SK-N-SH (cell line): ENCODE results near the gene PRKCH. TPM values are rescaled to one million over a fixed set of nuclear protein-coding genes. Genes with fewer than 3 reads are reported as not detected.
A peak's percentile ranks its signal among the peaks of the same experiment; 100 is the strongest.

Source experiments
- CTCF ChIA-PET: fragments of 300-600, 350-600 bp; formaldehyde crosslinking; extraction: SDS; loops from one replicate; lab custom pipeline; 2021; lab: Yijun Ruan, JAX
- POLR2A ChIA-PET: fragments of 350-600 bp; sonication (Branson Sonifier 250); formaldehyde crosslinking; extraction: SDS; loops from one replicate; lab custom pipeline; 2020; ENCODE audit warnings: antibody characterized with exemption, inconsistent platforms; lab: Yijun Ruan, JAX
- DNase-seq: peaks from one replicate; pipeline ENCODE4 v3.0.0; 2012
- H2AFZ ChIP-seq: fragments of 200-600 bp; sonication (generic); 2 replicates; pipeline ENCODE4 v1.8.1; 2016; ENCODE audit warnings: antibody characterized with exemption, mild to moderate bottlenecking, low read depth
- H3F3A ChIP-seq: fragments of 200-600 bp; sonication (generic); replicated peaks from 2 replicates; pipeline ENCODE3; 2016; ENCODE audit warnings: antibody characterized with exemption, mild to moderate bottlenecking; ENCODE audit not compliant: insufficient read depth
- H3K27ac ChIP-seq, 2 experiments: fragments of 200-500 bp in 1 of 2; fragments of 200-600 bp in 1 of 2; sonication (Bioruptor generic) in 1 of 2; sonication (generic), shearing (Covaris generic) in 1 of 2; 2 replicates each; pipeline versions ENCODE4 v1.5.1 to v1.6.1; 2014 to 2016; ENCODE audit warnings: low read depth in 2 of 2, inconsistent platforms in 1 of 2, low read length in 1 of 2, mild to moderate bottlenecking in 1 of 2, mixed read lengths in 1 of 2
- H3K27me3 ChIP-seq: fragments of 200-600 bp; sonication (generic), shearing (Covaris generic); 2 replicates; pipeline ENCODE4 v1.6.1; 2016; ENCODE audit warnings: mixed run types; ENCODE audit not compliant: insufficient read depth
- H3K36me3 ChIP-seq, 2 experiments: fragments of 200-500 bp in 1 of 2; fragments of 200-600 bp in 1 of 2; sonication (Bioruptor generic) in 1 of 2; sonication (generic) in 1 of 2; replicated peaks in 1 of 2; 2 replicates each; pipeline versions ENCODE3 to v1.5.1; 2014 to 2016; ENCODE audit warnings: low read length in 1 of 2, mild to moderate bottlenecking in 1 of 2; ENCODE audit not compliant: insufficient read depth in 2 of 2, control insufficient read depth in 1 of 2
- H3K4me1 ChIP-seq, 2 experiments: fragments of 200-500 bp in 1 of 2; fragments of 200-600 bp in 1 of 2; sonication (Bioruptor generic) in 1 of 2; sonication (generic), shearing (Covaris generic) in 1 of 2; 2 replicates each; pipeline versions ENCODE4 v1.5.1 to v1.6.1; 2014 to 2016; ENCODE audit warnings: low read depth in 1 of 2, low read length in 1 of 2, mixed run types in 1 of 2; ENCODE audit not compliant: insufficient read depth in 2 of 2, control insufficient read depth in 1 of 2
- H3K4me2 ChIP-seq: fragments of 200-600 bp; sonication (generic), shearing (Covaris generic); 2 replicates; pipeline ENCODE4 v1.6.1; 2017; ENCODE audit warnings: mixed run types
- H3K4me3 ChIP-seq, 2 experiments: fragments of 200-500 bp in 1 of 2; fragments of 200-600 bp in 1 of 2; sonication (Bioruptor generic) in 1 of 2; sonication (generic), shearing (Covaris generic) in 1 of 2; 2 replicates each; pipeline versions ENCODE4 v1.5.1 to v1.8.1; 2014 to 2016; ENCODE audit warnings: low read depth in 2 of 2, inconsistent platforms in 1 of 2, low read length in 1 of 2, mild to moderate bottlenecking in 1 of 2, mixed read lengths in 1 of 2, moderate library complexity in 1 of 2
- H3K79me2 ChIP-seq: fragments of 200-600 bp; sonication (generic); 2 replicates; pipeline ENCODE4 v1.8.1; 2017; ENCODE audit warnings: mild to moderate bottlenecking; ENCODE audit not compliant: insufficient read depth
- H3K9ac ChIP-seq: fragments of 200-600 bp; sonication (generic); 2 replicates; pipeline ENCODE4 v1.6.1; 2017; ENCODE audit warnings: mixed run types
- H3K9me2 ChIP-seq: fragments of 200-600 bp; sonication (generic); 2 replicates; pipeline ENCODE4 v1.6.1; 2017; ENCODE audit warnings: mixed run types
- H3K9me3 ChIP-seq: fragments of 200-600 bp; sonication (generic); 2 replicates; pipeline ENCODE4 v1.6.1; 2017; ENCODE audit warnings: mixed run types, mild to moderate bottlenecking, moderate library complexity
- H4K20me1 ChIP-seq: fragments of 200-600 bp; sonication (generic); 2 replicates; pipeline ENCODE4 v1.6.1; 2017; ENCODE audit warnings: mild to moderate bottlenecking, mixed run types; ENCODE audit not compliant: insufficient read depth
- CHD2 ChIP-seq: fragments of 150-350 bp; IDR thresholded peaks from 2 replicates; pipeline ENCODE4 v1.6.1; 2018; ENCODE audit warnings: low read length; ENCODE audit not compliant: partially characterized antibody
- ELF1 ChIP-seq: IDR thresholded peaks from 2 replicates; pipeline ENCODE4 v1.4.0; 2012
- EP300 ChIP-seq, 2 experiments: IDR thresholded peaks; 2 replicates each; pipeline versions ENCODE4 v1.4.0 to v1.6.1; 2012; ENCODE audit warnings: borderline replicate concordance in 1 of 2, low read depth in 1 of 2, low read length in 1 of 2
- EZH2phosphoT487 ChIP-seq: fragments of 200-600 bp; sonication (generic); IDR thresholded peaks from 2 replicates; pipeline ENCODE4 v1.6.1; 2017; ENCODE audit warnings: low read depth, mixed run types, mild to moderate bottlenecking, antibody characterized with exemption, moderate library complexity, borderline replicate concordance
- FOXJ3 ChIP-seq: sonication (generic); formaldehyde crosslinking; IDR thresholded peaks from 2 replicates; pipeline ENCODE4 v1.5.1; 2020; ENCODE audit warnings: mild to moderate bottlenecking, missing genetic modification reagents
- FOXM1 ChIP-seq: IDR thresholded peaks from 2 replicates; pipeline ENCODE4 v1.4.0; 2012; ENCODE audit warnings: low read depth, mild to moderate bottlenecking
- GABPA ChIP-seq: IDR thresholded peaks from 2 replicates; pipeline ENCODE4 v1.4.0; 2012; ENCODE audit warnings: low read depth, mild to moderate bottlenecking
- GATA2 ChIP-seq: sonication (generic); formaldehyde crosslinking; IDR thresholded peaks from 2 replicates; pipeline ENCODE4 v1.5.0; 2020; ENCODE audit warnings: mild to moderate bottlenecking, missing genetic modification reagents
- IRF3 ChIP-seq: fragments of 150-350 bp; IDR thresholded peaks from 2 replicates; pipeline ENCODE4 v1.6.1; 2016; ENCODE audit warnings: mild to moderate bottlenecking, low read depth, low read length
- JUND ChIP-seq: IDR thresholded peaks from 2 replicates; pipeline ENCODE4 v1.4.0; 2012
- MEF2A ChIP-seq: IDR thresholded peaks from 2 replicates; pipeline ENCODE4 v1.4.0; 2012; ENCODE audit warnings: low read depth, borderline replicate concordance
- MXI1 ChIP-seq: IDR thresholded peaks from 2 replicates; pipeline ENCODE4 v1.6.1; 2012; ENCODE audit warnings: mild to moderate bottlenecking, low read depth, low read length, improper control_type of control experiment
- NFIC ChIP-seq: IDR thresholded peaks from 2 replicates; pipeline ENCODE4 v1.4.0; 2012; ENCODE audit warnings: borderline replicate concordance
- NRF1 ChIP-seq: IDR thresholded peaks from 2 replicates; pipeline ENCODE4 v1.6.1; 2012; ENCODE audit warnings: low read depth, mild to moderate bottlenecking, low read length
- RAD21 ChIP-seq: IDR thresholded peaks from 2 replicates; pipeline ENCODE4 v1.6.1; 2012; ENCODE audit warnings: mild to moderate bottlenecking, low read length
- RCOR1 ChIP-seq: fragments of 150-350 bp; IDR thresholded peaks from 2 replicates; pipeline ENCODE4 v1.6.1; 2017; ENCODE audit warnings: antibody characterized with exemption, low read length
- RFX5 ChIP-seq: IDR thresholded peaks from 2 replicates; pipeline ENCODE4 v1.6.1; 2012; ENCODE audit warnings: mild to moderate bottlenecking, improper control_type of control experiment, low read length
- RXRA ChIP-seq: IDR thresholded peaks from 2 replicates; pipeline ENCODE4 v1.4.0; 2012; ENCODE audit warnings: low read depth, mild to moderate bottlenecking, borderline replicate concordance
- SIN3A ChIP-seq: IDR thresholded peaks from 2 replicates; pipeline ENCODE4 v1.6.1; 2012; ENCODE audit warnings: low read depth, mild to moderate bottlenecking, low read length, moderate library complexity, borderline replicate concordance
- SMC3 ChIP-seq: IDR thresholded peaks from 2 replicates; pipeline ENCODE4 v1.6.1; 2012; ENCODE audit warnings: low read depth, low read length, improper control_type of control experiment
- TCF12 ChIP-seq: IDR thresholded peaks from 2 replicates; pipeline ENCODE4 v1.4.0; 2012
- TEAD4 ChIP-seq: IDR thresholded peaks from 2 replicates; pipeline ENCODE4 v1.4.0; 2012; ENCODE audit warnings: mild to moderate bottlenecking, borderline replicate concordance; ENCODE audit not compliant: insufficient read depth
- YY1 ChIP-seq: IDR thresholded peaks from 2 replicates; pipeline ENCODE4 v1.4.0; 2012; ENCODE audit warnings: low read depth, mild to moderate bottlenecking
- WGBS: methylation state at CpG from one replicate; pipeline ENCODE4 v1.1.6; 2017; ENCODE audit warnings: low lambda C conversion rate; 5-methylcytosine and 5-hydroxymethylcytosine counted together
- polyA plus RNA-seq, 3 experiments: library from polyadenylated mRNA; depleted of rRNA; stranded (reverse); fragments of >200 nt; gene quantifications; 2 replicates each; pipeline ENCODE4 v1.2.3, GENCODE V29; 2012
- TF ChIP-seq, protein P1 (sequence below): IDR thresholded peaks from 2 replicates; pipeline ENCODE4 v1.4.0; 2012; ENCODE audit warnings: low read depth, borderline replicate concordance
- TF ChIP-seq, protein P2 (sequence below): fragments of 200-600 bp; sonication (generic); IDR thresholded peaks from 2 replicates; pipeline ENCODE4 v1.6.1; 2017; ENCODE audit warnings: antibody characterized with exemption, mild to moderate bottlenecking, moderate library complexity
- TF ChIP-seq, protein P3 (sequence below): IDR thresholded peaks from 2 replicates; pipeline ENCODE4 v1.4.0; 2012; ENCODE audit warnings: low read depth, borderline replicate concordance
- TF ChIP-seq, protein P4 (sequence below): IDR thresholded peaks from 2 replicates; pipeline ENCODE4; 2012
- TF ChIP-seq, protein P5 (sequence below): IDR thresholded peaks from 2 replicates; pipeline ENCODE4 v1.4.0; 2012; ENCODE audit warnings: low read depth

Gene PRKCH
- polyA plus RNA-seq, 1 of the 3 experiments (the other 2 are of a cell fraction), result 4.2 TPM

- Histone ChIP-seq H3K27ac (peak overlapping the region; percentile 76 to 97), H4K20me1 (no peaks in the 10 kb centered on the region), H3K9ac (peak overlapping the region; percentile 42; the same call in 1 of the 2 replicates), H3K27me3 (no peaks in the 10 kb centered on the region), H2AFZ (no peak overlapping the region), H3K4me3 (no peak overlapping the region), H3K4me2 (peak overlapping the region; percentile 55), H3F3A (peaks cover 43% of the 10 kb centered on the region), H3K79me2 (no peaks in the 10 kb centered on the region), H3K36me3 (no peaks in the 10 kb centered on the region), H3K4me1 (peaks cover 54 to 62% of the 10 kb centered on the region in 2 experiments), H3K9me2 (no peaks in the 10 kb centered on the region), H3K9me3 (no peaks in the 10 kb centered on the region)
- WGBS, result 33% methylated on average over 3 of the region's 3 CpGs
- no peak for DNase-seq
- ChIA-PET POLR2A (no interaction called here), CTCF (interaction anchor here (0.9 to 1.7 kb wide), 2 partner anchors 8 to 105 kb away, joined by 5 to 6 read pairs; no protein-coding TSS in a partner anchor)
- TF ChIP-seq, protein P1, sequence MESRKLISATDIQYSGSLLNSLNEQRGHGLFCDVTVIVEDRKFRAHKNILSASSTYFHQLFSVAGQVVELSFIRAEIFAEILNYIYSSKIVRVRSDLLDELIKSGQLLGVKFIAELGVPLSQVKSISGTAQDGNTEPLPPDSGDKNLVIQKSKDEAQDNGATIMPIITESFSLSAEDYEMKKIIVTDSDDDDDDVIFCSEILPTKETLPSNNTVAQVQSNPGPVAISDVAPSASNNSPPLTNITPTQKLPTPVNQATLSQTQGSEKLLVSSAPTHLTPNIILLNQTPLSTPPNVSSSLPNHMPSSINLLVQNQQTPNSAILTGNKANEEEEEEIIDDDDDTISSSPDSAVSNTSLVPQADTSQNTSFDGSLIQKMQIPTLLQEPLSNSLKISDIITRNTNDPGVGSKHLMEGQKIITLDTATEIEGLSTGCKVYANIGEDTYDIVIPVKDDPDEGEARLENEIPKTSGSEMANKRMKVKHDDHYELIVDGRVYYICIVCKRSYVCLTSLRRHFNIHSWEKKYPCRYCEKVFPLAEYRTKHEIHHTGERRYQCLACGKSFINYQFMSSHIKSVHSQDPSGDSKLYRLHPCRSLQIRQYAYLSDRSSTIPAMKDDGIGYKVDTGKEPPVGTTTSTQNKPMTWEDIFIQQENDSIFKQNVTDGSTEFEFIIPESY, result no peak
- TF ChIP-seq SIN3A, result no peak
- TF ChIP-seq, protein P2, sequence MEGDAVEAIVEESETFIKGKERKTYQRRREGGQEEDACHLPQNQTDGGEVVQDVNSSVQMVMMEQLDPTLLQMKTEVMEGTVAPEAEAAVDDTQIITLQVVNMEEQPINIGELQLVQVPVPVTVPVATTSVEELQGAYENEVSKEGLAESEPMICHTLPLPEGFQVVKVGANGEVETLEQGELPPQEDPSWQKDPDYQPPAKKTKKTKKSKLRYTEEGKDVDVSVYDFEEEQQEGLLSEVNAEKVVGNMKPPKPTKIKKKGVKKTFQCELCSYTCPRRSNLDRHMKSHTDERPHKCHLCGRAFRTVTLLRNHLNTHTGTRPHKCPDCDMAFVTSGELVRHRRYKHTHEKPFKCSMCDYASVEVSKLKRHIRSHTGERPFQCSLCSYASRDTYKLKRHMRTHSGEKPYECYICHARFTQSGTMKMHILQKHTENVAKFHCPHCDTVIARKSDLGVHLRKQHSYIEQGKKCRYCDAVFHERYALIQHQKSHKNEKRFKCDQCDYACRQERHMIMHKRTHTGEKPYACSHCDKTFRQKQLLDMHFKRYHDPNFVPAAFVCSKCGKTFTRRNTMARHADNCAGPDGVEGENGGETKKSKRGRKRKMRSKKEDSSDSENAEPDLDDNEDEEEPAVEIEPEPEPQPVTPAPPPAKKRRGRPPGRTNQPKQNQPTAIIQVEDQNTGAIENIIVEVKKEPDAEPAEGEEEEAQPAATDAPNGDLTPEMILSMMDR, result no peak
- no peak for TF ChIP-seq CHD2
- peak; percentile 62 to 85 for TF ChIP-seq EP300 (IDR thresholded peaks at IDR 0.05; ENCODE audit: borderline replicate concordance in 1 of 2, low read depth in 1 of 2, low read length in 1 of 2)
- no peak for TF ChIP-seq ELF1
- TF ChIP-seq, protein P3, sequence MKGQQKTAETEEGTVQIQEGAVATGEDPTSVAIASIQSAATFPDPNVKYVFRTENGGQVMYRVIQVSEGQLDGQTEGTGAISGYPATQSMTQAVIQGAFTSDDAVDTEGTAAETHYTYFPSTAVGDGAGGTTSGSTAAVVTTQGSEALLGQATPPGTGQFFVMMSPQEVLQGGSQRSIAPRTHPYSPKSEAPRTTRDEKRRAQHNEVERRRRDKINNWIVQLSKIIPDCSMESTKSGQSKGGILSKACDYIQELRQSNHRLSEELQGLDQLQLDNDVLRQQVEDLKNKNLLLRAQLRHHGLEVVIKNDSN, result 0 out of 2 replicates have a peak, but pooled peaks have one; percentile 13
- TF ChIP-seq NFIC, result peak; percentile 57; the same call in 1 of the 2 replicates
- TF ChIP-seq SMC3, result no peak
- no peak for TF ChIP-seq GABPA
- TF ChIP-seq MEF2A, result no peak
- no peak for TF ChIP-seq YY1
- no peak for TF ChIP-seq FOXJ3
- TF ChIP-seq GATA2 (CRISPR knock-in tag), result no peak
- peak; percentile 46; the same call in 1 of the 2 replicates for TF ChIP-seq RXRA
- TF ChIP-seq NRF1, result no peak
- TF ChIP-seq RFX5, result no peak
- no peak for TF ChIP-seq IRF3
- TF ChIP-seq EZH2phosphoT487, result no peak
- no peak for TF ChIP-seq MXI1
- TF ChIP-seq RAD21, result no peak
- TF ChIP-seq, protein P4, sequence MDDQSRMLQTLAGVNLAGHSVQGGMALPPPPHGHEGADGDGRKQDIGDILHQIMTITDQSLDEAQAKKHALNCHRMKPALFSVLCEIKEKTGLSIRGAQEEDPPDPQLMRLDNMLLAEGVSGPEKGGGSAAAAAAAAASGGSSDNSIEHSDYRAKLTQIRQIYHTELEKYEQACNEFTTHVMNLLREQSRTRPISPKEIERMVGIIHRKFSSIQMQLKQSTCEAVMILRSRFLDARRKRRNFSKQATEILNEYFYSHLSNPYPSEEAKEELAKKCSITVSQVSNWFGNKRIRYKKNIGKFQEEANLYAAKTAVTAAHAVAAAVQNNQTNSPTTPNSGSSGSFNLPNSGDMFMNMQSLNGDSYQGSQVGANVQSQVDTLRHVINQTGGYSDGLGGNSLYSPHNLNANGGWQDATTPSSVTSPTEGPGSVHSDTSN, result peak; percentile 83
- TF ChIP-seq RCOR1, result no peak
- TF ChIP-seq FOXM1, result 0 out of 2 replicates have a peak, but pooled peaks have one; percentile 26
- peak; percentile 87 for TF ChIP-seq JUND
- TF ChIP-seq TEAD4, result 0 out of 2 replicates have a peak, but pooled peaks have one; percentile 16
- peak; percentile 87 for TF ChIP-seq TCF12
- TF ChIP-seq, protein P5, sequence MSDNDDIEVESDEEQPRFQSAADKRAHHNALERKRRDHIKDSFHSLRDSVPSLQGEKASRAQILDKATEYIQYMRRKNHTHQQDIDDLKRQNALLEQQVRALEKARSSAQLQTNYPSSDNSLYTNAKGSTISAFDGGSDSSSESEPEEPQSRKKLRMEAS, result peak; percentile 33; the same call in 1 of the 2 replicates
These were observed 244.6 kb downstream of the PRKCH start for GRCh38 chr14:61565836-61566536.
